ENCODE data around the gene FERD3L. TPM values are rescaled to one million over a fixed set of nuclear protein-coding genes. Genes with fewer than 3 reads are reported as not detected.

FERD3L gene
- total RNA-seq, 2 experiments from 2014 or later, result not detected

DNA sequence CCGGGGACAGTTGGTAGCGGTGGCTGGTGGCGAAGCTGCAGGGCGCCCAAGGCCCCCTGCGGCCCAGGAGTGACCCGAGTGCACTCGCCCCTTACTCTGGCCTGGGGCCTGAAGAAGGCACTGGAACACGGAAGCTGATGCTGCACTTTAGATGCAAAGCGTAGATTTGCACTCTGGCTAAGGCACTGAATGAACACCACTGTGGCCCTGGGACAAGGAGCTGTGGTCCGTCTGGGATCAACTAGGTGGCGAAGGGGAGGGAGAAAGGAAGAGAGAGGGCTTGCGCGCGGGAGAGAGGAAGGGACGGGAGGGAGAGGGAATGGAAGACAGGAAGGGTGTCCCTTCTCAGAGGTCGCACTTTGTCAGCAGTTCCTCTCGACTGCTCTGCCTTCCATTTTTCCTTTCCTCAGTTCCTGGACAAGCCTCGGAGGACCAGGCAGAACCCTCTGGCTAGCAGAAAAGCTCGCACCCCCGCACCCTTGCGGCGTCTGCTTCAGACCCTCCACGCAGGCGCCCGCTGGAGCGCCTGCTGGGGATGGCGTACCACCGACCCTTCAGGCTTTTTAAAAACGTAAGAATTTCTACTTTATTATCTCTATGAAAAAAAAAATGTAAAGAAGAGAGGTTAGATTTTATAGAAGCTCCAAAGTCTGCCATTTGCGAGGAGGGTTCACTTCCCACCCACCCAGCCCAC lies 1.2 kb downstream of the FERD3L start:
- no peak for TF ChIP-seq EZH2phosphoT487 (IDR thresholded peaks at IDR 0.05; ENCODE audit: borderline replicate concordance, low read depth, low read length)
- TF ChIP-seq, protein P1, sequence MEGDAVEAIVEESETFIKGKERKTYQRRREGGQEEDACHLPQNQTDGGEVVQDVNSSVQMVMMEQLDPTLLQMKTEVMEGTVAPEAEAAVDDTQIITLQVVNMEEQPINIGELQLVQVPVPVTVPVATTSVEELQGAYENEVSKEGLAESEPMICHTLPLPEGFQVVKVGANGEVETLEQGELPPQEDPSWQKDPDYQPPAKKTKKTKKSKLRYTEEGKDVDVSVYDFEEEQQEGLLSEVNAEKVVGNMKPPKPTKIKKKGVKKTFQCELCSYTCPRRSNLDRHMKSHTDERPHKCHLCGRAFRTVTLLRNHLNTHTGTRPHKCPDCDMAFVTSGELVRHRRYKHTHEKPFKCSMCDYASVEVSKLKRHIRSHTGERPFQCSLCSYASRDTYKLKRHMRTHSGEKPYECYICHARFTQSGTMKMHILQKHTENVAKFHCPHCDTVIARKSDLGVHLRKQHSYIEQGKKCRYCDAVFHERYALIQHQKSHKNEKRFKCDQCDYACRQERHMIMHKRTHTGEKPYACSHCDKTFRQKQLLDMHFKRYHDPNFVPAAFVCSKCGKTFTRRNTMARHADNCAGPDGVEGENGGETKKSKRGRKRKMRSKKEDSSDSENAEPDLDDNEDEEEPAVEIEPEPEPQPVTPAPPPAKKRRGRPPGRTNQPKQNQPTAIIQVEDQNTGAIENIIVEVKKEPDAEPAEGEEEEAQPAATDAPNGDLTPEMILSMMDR (conservative IDR thresholded peaks at IDR 0.05; ENCODE audit: low read length), result no peak
- Histone ChIP-seq H4K20me1 (ENCODE audit: insufficient read depth, low read length) (no peaks in the 10 kb centered on the region), H3K4me1 (ENCODE audit: insufficient read depth, low read length, poor library complexity, severe bottlenecking) (no peaks in the 10 kb centered on the region), H3K9me3 (ENCODE audit: low read length) (no peaks in the 10 kb centered on the region), H3K4me2 (ENCODE audit: low read length) (no peak overlapping the region), H3K4me3 (ENCODE audit: low read depth, low read length, poor library complexity, severe bottlenecking) (no peak overlapping the region), H3K27ac (ENCODE audit: low read depth, low read length, poor library complexity, severe bottlenecking) (no peak overlapping the region), H3K36me3 (ENCODE audit: insufficient read depth, low read length) (no peaks in the 10 kb centered on the region), H3K9me2 (ENCODE audit: insufficient read depth, low read length) (no peaks in the 10 kb centered on the region), H2AFZ (ENCODE audit: low read length) (no peak overlapping the region), H3K79me2 (ENCODE audit: insufficient read depth, low read depth, low read length) (no peaks in the 10 kb centered on the region)
- CTCF ChIA-PET (ENCODE audit: unreplicated experiment), result no interaction called here
- POLR2A ChIA-PET, result no interaction called here
- BruUV-seq (replicated peaks), result no TSS peak
- DNase-seq (ENCODE audit: low spot score), result no peak
- intact Hi-C loops (cut with micrococcal nuclease; ENCODE audit: unreplicated experiment), result no loop called here

DNA sequence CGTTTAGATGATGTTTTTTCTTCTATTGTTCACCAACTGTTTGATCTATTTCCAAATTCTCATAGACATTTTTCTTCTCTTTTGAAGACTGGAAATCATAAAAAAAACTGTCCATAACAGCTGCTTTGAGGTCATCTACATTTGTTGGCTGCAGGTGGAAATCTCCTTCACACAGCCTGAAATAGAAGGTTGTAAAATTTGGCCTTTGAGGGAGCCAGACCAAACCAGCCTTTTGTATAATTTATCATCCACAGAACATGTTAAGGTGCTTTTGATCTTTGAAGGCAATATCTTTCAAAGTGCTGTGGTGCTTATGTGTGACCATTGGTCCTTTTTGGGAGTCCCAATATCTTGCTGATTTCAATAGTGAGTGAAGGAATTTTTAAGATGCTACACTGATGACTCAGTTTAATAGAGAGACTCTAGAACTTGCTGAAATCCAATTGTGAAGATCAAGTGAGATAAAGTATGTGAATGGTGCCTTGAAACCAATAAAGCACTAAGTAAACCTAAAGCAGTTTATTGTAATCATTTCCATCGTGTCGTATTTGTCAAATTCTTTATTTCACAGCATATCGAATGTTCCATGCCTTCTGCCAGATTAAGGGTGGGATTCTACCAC lies 5.4 kb downstream of the FERD3L start:
- Histone ChIP-seq H3K36me3 (ENCODE audit: insufficient read depth, low read length) (no peaks in the 10 kb centered on the region), H2AFZ (ENCODE audit: low read length) (no peak overlapping the region), H3K4me1 (ENCODE audit: insufficient read depth, low read length, poor library complexity, severe bottlenecking) (no peaks in the 10 kb centered on the region), H3K4me3 (ENCODE audit: low read depth, low read length, poor library complexity, severe bottlenecking) (no peak overlapping the region), H4K20me1 (ENCODE audit: insufficient read depth, low read length) (no peaks in the 10 kb centered on the region), H3K9me3 (ENCODE audit: low read length) (no peaks in the 10 kb centered on the region), H3K27ac (ENCODE audit: low read depth, low read length, poor library complexity, severe bottlenecking) (no peak overlapping the region), H3K79me2 (ENCODE audit: insufficient read depth, low read depth, low read length) (no peaks in the 10 kb centered on the region), H3K4me2 (ENCODE audit: low read length) (no peak overlapping the region), H3K9me2 (ENCODE audit: insufficient read depth, low read length) (no peaks in the 10 kb centered on the region)
- BruUV-seq (replicated peaks), result no TSS peak
- CTCF ChIA-PET (ENCODE audit: unreplicated experiment), result no interaction called here
- DNase-seq (ENCODE audit: low spot score), result no peak
- intact Hi-C loops (cut with micrococcal nuclease; ENCODE audit: unreplicated experiment), result no loop called here
- no peak for TF ChIP-seq EZH2phosphoT487 (IDR thresholded peaks at IDR 0.05; ENCODE audit: borderline replicate concordance, low read depth, low read length)
- TF ChIP-seq, protein P1 (conservative IDR thresholded peaks at IDR 0.05; ENCODE audit: low read length), result no peak
- POLR2A ChIA-PET, result no interaction called here

DNA sequence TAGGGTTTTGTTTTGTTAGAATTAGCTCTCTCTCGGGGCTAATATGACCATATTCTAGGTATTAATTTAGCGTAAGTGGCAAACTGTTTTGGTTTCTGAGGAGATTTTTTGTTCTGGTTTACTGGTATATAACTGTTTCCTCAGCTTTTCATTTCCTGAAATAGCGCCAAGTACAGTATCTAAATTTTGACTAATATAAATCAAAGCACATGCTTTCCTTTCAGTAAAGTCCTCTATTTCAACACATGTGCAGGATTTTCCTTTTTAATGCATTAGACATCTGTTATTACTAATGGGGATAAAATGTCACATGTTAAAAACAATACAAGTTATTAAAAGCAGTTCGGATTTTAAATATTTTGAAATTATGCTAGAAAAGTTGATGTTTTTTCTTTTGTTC lies 11.3 kb downstream of the FERD3L start:
- Histone ChIP-seq H3K4me2 (ENCODE audit: low read length) (no peak overlapping the region), H3K79me2 (ENCODE audit: insufficient read depth, low read depth, low read length) (no peaks in the 10 kb centered on the region), H4K20me1 (ENCODE audit: insufficient read depth, low read length) (no peaks in the 10 kb centered on the region), H3K9me3 (ENCODE audit: low read length) (no peaks in the 10 kb centered on the region), H3K4me1 (ENCODE audit: insufficient read depth, low read length, poor library complexity, severe bottlenecking) (no peaks in the 10 kb centered on the region), H3K27ac (ENCODE audit: low read depth, low read length, poor library complexity, severe bottlenecking) (no peak overlapping the region), H3K36me3 (ENCODE audit: insufficient read depth, low read length) (no peaks in the 10 kb centered on the region), H3K4me3 (ENCODE audit: low read depth, low read length, poor library complexity, severe bottlenecking) (no peak overlapping the region), H2AFZ (ENCODE audit: low read length) (no peak overlapping the region), H3K9me2 (ENCODE audit: insufficient read depth, low read length) (no peaks in the 10 kb centered on the region)
- intact Hi-C loops (cut with micrococcal nuclease; ENCODE audit: unreplicated experiment), result no loop called here
- no TSS peak for BruUV-seq (replicated peaks)
- CTCF ChIA-PET (ENCODE audit: unreplicated experiment), result no interaction called here
- TF ChIP-seq, protein P1 (conservative IDR thresholded peaks at IDR 0.05; ENCODE audit: low read length), result no peak
- no peak for TF ChIP-seq EZH2phosphoT487 (IDR thresholded peaks at IDR 0.05; ENCODE audit: borderline replicate concordance, low read depth, low read length)
- no peak for DNase-seq (ENCODE audit: low spot score)
- POLR2A ChIA-PET, result no interaction called here
